ENCODE measurements around the gene ALG12.

- TF ChIP-seq CTCF (IDR thresholded peaks at IDR 0.05; ENCODE audit: low read depth, low read length) (peak; percentile 21), POLR2A (IDR thresholded peaks at IDR 0.05; ENCODE audit: extremely low read depth, insufficient read length) (no peak)
Measured at GRCh38 chr22:49923445-49923844, 5.2 kb upstream of the ALG12 start.

All from NB4 (cell line).